ENCODE data around the gene HSBP1. TPM values are rescaled to one million over a fixed set of nuclear protein-coding genes. Genes with fewer than 3 reads are reported as not detected.

The HSBP1 gene
- total RNA-seq, 1 donor from 2014 or later, result 111 TPM

- DNase-seq (ENCODE audit: low spot score), result no peak
Measured at GRCh38 chr16:83803811-83804210, 4.0 kb upstream of the HSBP1 start.

DNA sequence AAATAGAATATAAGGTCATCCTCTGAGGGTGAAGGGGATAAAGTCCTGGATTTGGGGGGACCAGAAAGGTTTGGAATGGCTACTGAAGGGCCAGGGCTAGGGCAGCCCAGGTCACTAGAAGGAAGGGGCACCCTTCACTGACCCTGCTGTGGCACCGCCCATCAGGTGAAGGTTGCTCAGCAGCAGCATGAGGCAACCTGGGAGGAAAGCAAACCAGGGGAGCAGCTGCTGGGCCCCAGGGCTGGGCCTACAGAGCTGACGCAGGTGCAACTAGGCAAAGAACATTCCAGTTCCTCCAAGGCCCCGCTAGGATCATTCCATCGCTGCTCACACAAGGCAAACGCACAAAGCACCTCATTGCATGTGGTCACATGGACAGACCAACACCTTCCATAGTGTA is 3.4 kb upstream of the HSBP1 start:
- no peak for DNase-seq (ENCODE audit: low spot score)

DNA sequence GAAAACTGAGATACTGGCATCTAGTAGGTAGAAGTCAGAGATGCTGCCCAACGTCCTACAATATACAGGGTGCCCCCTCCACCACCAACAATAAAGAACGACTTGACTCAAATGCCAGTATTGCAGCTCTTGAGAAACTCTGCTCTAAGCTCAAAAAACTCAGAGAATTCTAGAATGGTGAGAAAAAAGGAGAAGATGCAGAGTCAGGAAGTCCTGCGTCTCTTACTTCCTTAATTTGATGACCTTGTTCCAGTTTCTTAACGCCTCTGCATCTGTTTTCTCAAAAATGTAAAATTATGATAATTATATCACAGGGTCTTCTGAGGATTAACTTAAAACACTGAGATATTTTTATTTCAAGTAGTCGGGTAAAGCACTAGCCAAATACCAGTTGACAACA is 1.7 kb upstream of the HSBP1 start:
- DNase-seq (ENCODE audit: low spot score), result no peak

- DNase-seq (ENCODE audit: low spot score), result no peak
Measured at GRCh38 chr16:83806731-83807130, 1.0 kb upstream of the HSBP1 start.

- no peak for DNase-seq (ENCODE audit: low spot score)
Measured at GRCh38 chr16:83807327-83807709, 460 bp upstream of the HSBP1 start.

DNA sequence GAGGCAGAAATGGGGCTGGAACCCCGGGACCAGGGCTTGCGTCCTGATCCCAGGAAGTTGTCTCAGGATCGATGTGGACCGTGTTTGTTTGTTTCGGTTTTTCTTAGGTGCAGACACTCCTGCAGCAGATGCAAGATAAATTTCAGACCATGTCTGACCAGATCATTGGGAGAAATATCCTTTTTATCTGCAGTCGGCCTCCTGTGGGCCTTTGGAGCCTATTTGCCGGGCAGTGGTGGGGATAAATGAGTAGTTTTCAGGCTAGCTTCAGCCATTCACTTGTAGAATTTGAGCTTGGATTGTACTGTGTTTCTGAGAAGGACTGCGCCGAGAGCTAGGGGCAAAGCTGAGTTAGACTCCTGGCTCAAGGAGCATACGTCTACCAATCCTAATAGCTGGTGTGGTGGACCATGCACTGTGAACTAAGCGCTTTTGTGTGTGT is 816 bp downstream of the HSBP1 start:
- DNase-seq (ENCODE audit: low spot score), result no peak

DNA sequence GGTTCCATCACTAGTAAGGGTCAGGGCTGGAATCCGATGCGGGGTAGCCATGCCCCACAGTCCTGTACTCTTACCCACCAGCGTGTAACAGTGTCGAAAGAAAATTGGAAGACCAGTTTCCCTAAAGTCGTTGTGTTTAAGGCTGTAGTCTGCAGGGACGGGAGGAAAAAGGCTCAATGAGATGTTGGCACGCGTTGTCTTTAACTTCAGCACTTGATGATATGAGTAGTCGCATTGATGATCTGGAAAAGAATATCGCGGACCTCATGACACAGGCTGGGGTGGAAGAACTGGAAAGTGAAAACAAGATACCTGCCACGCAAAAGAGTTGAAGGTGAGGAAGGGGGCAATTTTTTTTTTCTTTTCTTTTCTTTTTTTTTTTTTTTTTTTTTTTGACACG is 1.3 kb downstream of the HSBP1 start:
- DNase-seq (ENCODE audit: low spot score), result no peak

GRCh38 chr16:83810901-83811300 is 3.1 kb downstream of the HSBP1 start:
- no peak for DNase-seq (ENCODE audit: low spot score)

GRCh38 chr16:83813823-83814658 is 6.3 kb downstream of the HSBP1 start:
- DNase-seq (ENCODE audit: low spot score), result no peak

DNA sequence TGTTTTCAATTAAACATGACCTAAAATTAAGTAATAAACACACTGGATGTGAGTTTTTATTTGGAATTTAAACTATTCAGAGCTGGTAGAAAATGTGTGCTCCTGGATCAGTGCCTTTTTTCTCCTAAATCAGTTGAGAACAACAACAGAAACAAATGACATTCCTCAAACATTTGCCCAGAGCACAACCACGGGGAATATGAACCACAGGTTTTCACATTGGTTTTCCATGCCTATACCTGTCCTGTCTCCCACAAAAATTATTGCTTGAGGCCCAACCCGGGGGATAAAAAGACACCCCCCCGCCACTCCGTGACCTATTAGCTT is 6.8 kb downstream of the HSBP1 start:
- no peak for DNase-seq (ENCODE audit: low spot score)

GRCh38 chr16:83817022-83817421 is 9.2 kb downstream of the HSBP1 start:
- no peak for DNase-seq (ENCODE audit: low spot score)

DNA sequence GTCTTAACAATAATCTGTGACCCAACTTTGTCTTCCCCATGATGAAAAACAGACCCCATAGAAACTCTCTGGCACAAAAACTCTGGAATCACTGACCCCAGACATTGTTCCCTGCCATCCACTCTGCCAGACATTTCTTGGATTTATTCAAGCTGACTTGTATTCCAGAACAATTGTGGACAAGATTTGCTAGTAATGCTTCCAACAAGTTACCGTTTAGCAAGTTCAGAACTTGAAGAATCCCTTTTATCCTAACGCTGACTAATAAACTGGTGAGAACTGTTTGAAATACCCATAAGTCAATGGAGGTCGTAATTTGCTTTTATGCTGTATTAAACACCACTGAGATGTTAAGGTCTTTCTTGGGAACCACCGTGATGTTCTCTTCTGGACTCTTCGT is 10.5 kb downstream of the HSBP1 start:
- DNase-seq (ENCODE audit: low spot score), result no peak

DNA sequence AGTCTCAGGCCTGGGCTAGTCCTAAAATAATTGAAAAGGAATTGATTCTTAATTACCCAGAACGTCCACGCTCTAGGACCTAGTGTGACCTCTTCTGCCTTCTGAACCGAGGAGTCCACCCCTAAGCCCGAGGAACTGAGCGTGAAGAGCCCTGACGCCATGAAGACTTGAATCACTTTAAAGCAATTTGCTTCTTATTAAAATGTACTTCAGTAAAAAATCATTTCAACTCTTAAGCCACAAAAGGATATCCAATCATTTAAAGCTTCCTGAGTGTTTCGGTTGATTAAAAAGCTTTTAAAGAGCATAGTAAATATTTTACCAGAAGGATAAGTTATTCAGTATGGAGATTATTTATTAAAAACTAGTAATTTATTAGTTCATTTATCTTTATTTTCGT is 11.6 kb downstream of the HSBP1 start:
- no peak for DNase-seq (ENCODE audit: low spot score)

- peak; percentile 88 for DNase-seq (ENCODE audit: low spot score)
Measured at GRCh38 chr16:83826146-83826913, 18.6 kb downstream of the HSBP1 start.

- no peak for DNase-seq (ENCODE audit: low spot score)
Measured at GRCh38 chr16:83830091-83830768, 22.5 kb downstream of the HSBP1 start.

DNA sequence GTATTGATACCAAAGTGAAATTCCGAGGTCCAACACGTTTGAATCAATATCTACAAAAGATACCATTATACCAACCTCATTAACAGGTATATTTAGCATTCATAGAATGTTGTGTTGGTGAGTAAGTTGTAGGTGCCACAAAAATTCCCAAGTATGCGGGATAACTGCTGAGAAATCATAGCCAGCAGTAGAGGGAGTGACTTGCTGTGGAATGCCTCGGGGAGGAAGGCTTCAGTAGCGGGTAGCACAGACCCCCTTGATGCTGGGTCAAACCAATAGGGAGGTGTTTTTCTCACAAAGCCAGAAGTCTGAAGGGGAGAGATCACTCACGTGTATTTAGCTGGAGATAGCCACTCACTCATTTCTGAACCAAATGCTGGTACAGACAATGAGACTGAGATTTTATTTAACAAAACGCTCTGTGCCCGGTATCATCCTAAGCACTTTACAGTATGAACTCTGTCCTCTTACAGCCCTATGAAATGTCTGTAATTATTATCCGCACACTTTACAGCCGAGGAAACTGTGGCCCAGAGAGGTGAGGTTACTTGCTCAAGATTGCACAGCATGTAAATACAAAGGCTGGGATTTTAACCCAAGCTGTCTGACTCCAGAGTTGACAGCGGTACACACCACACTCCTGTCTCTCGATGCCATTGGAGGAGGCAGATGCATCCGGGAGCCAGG is 23.1 kb downstream of the HSBP1 start:
- DNase-seq (ENCODE audit: low spot score), result no peak

DNA sequence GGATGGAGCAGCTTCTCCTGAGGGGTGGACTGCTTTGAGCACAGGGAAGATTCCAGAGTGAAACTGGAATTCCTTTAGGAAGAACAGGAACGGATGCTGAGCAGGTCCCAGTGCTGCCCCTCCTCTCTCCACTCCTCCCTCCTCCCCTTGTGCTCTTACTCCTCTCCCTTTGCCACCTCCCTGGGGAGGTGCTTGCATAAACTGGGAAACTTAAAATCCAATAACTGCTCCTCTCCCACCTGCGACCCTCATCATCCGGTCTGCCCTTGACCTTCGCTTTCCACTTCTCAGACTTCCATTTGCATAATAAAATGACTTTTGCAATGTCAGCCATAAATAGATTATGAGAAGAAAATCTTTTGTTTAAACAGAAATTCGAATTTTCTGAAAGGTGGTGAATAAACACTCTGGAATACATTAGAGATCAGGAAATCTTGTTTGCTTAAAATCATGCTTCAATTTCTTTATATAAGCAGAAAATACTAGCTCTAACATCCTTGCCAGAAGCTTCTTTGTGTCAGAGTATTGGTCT is 23.7 kb downstream of the HSBP1 start:
- DNase-seq (ENCODE audit: low spot score), result no peak

GRCh38 chr16:83833921-83834320 is 26.1 kb downstream of the HSBP1 start:
- DNase-seq (ENCODE audit: low spot score), result no peak

- no peak for DNase-seq (ENCODE audit: low spot score)
Measured at GRCh38 chr16:83835586-83836566, 28.1 kb downstream of the HSBP1 start.

- no peak for DNase-seq (ENCODE audit: low spot score)
Measured at GRCh38 chr16:83837566-83837965, 29.8 kb downstream of the HSBP1 start.

- DNase-seq (ENCODE audit: low spot score), result no peak
Measured at GRCh38 chr16:83838151-83838550, 30.4 kb downstream of the HSBP1 start.

Measured in ureter (tissue), 1 donor.